SJSA1 (cell line): ENCODE measurements around the gene PAN2. TPM values are rescaled to one million over a fixed set of nuclear protein-coding genes. Genes with fewer than 3 reads are reported as not detected.
A peak's percentile ranks its signal among the peaks of the same experiment; 100 is the strongest.
"Not testable (repeated sequence)": the region's sequence is repeated elsewhere in the genome, so short reads cannot be mapped to it uniquely, and the experiment has no call there.

Source experiments
- DNase-seq, 2 experiments: peaks; one replicate each; pipeline ENCODE4 v3.0.0-alpha.2; 2015 to 2020; ENCODE audit warnings: low spot score in 2 of 2, low read depth in 1 of 2
- H3K27ac ChIP-seq: fragments of 250-450 bp; sonication (Bioruptor Pico); 2 replicates; pipeline ENCODE4 v1.5.1; 2020; ENCODE audit warnings: mild to moderate bottlenecking, moderate library complexity
- H3K27me3 ChIP-seq: fragments of 250-450 bp; sonication (Bioruptor Pico); replicated peaks from 2 replicates; pipeline ENCODE4 v1.5.1; 2020; ENCODE audit warnings: mild to moderate bottlenecking, moderate library complexity
- H3K36me3 ChIP-seq: fragments of 250-450 bp; sonication (Bioruptor Pico); 2 replicates; pipeline ENCODE4 v1.5.1; 2020; ENCODE audit warnings: mild to moderate bottlenecking
- H3K4me1 ChIP-seq: fragments of 250-450 bp; sonication (Bioruptor Pico); replicated peaks from 2 replicates; pipeline ENCODE4 v1.6.1; 2021; ENCODE audit warnings: mild to moderate bottlenecking
- H3K4me3 ChIP-seq: fragments of 250-450 bp; sonication (Bioruptor Pico); 2 replicates; pipeline ENCODE4 v1.5.1; 2020; ENCODE audit warnings: mild to moderate bottlenecking
- H3K9me3 ChIP-seq: fragments of 250-450 bp; sonication (Bioruptor Pico); replicated peaks from 2 replicates; pipeline ENCODE4 v1.5.1; 2020; ENCODE audit warnings: mild to moderate bottlenecking
- total RNA-seq: library from RNA; depleted of rRNA; stranded (reverse); fragments of >200 nt; shearing (Covaris generic); gene quantifications from 2 replicates; pipeline ENCODE4 v1.2.3, GENCODE V29; 2014

PAN2 gene
- total RNA-seq, 1 experiment from 2014 or later = 6.9 TPM

DNA sequence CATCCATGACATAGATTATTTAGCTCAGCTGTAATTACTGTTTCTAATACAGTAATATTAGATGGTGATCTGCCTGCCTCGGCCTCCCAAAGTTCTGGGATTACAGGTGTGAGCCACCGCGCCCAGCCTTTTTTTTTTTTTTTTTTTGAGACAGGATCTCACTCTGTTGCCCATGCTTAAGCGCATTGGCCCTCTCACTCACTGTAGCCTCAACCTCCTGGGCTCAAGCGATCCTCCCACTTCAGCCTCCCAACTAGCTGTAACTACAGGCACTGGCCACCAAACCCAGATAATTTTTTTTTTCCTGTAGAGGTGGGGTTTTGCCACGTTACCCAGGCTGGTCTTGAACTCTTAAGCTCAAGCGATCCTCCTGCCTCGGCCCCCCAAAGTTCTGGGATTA lies 1.7 kb upstream of the PAN2 start:
- not testable (repeated sequence) for DNase-seq, H3K9me3 ChIP-seq, H3K27ac ChIP-seq, H3K4me3 ChIP-seq, H3K36me3 ChIP-seq, H3K27me3 ChIP-seq
- peaks cover 14% of the 10 kb centered on the region for H3K4me1 ChIP-seq

DNA sequence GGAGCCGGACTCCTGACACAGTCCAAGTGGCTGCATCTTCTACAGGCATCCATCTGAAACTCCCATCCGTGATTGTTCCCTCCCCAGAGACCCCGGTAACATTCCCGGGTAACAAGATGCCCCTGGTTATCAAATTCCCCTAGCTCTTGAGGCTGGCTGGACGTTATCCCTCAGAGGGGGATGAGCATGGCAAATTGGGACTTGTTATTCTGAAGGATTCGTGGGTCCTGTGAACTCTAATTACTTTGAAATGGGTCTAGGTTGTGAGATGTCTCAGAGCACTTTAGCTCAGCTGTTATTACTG lies 642 bp upstream of the PAN2 start:
- no peak for DNase-seq
- H3K27ac ChIP-seq = peak overlapping the region; percentile 97

GRCh38 chr12:56333197-56333678 lies 562 bp downstream of the PAN2 start:
- no peak for DNase-seq
- Histone ChIP-seq H3K27ac (peak overlapping the region; percentile 97), H3K4me1 (peaks cover 14% of the 10 kb centered on the region), H3K9me3 (no peaks in the 10 kb centered on the region), H3K36me3 (no peaks in the 10 kb centered on the region), H3K4me3 (peak overlapping the region; percentile 47), H3K27me3 (no peaks in the 10 kb centered on the region)

More for the DNA sequence above, 642 bp upstream of the PAN2 start:
- Histone ChIP-seq H3K4me3 (peak overlapping the region; percentile 47), H3K9me3 (no peaks in the 10 kb centered on the region), H3K27me3 (no peaks in the 10 kb centered on the region), H3K4me1 (peaks cover 14% of the 10 kb centered on the region), H3K36me3 (no peaks in the 10 kb centered on the region)

GRCh38 chr12:56332512-56333196 lies 1.1 kb downstream of the PAN2 start:
- no peaks in the 10 kb centered on the region for H3K36me3 ChIP-seq
- no peaks in the 10 kb centered on the region for H3K9me3 ChIP-seq
- peaks cover 14% of the 10 kb centered on the region for H3K4me1 ChIP-seq
- peak overlapping the region; percentile 97 for H3K27ac ChIP-seq
- no peak for DNase-seq
- peak overlapping the region; percentile 47 for H3K4me3 ChIP-seq
- no peaks in the 10 kb centered on the region for H3K27me3 ChIP-seq

DNA sequence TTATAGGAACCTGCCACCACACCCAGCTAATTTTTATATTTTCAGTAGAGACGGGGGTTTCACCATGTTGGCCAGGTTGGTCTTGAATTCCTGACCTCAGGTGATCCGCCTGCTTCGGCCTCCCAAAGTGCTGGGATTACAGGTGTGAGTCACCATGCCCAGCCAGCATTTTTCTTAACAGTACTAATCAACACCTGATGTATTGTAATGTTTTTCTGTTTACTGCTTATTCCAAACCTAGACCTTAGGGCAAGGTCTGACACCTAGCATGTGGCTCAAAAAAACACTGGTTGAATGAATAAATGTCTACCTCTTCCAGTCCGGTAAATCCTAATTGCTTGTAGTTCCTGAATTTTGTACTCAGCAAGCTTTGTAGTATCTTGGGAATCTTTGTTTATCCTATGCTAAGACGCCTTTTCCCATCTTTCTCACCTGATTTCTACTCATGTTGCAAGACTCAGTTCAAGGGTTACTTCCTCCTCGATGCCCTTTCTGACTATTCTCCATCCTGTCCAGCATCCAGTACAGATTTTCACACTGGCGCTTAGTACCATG lies 2.8 kb downstream of the PAN2 start:
- Histone ChIP-seq H3K27ac (no peak overlapping the region), H3K36me3 (no peaks in the 10 kb centered on the region), H3K4me3 (no peak overlapping the region)

DNA sequence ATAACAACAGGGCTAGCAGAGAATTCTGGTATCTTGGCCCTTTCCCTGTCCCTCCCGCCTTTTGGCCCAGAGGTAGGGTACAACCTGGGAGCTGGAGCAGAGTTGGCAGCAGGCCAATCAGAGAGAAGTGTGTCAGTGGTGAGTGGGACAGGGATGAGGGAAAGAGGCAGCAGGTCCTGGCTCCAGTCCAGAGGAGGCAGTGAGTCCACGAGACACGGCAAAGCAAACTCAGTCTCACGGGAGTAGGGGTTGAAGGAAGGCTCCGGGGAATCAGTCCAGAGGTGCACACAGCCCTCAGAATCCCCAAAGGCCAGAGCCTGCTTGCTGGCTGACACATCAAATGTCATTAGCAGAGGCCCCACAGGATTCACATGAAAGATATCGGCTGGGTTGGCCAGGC lies 7.3 kb downstream of the PAN2 start:
- Histone ChIP-seq H3K27me3 (no peaks in the 10 kb centered on the region), H3K27ac (no peak overlapping the region), H3K36me3 (peaks cover 3% of the 10 kb centered on the region; the same call in 1 of the 2 replicates), H3K4me3 (no peak overlapping the region), H3K4me1 (no peaks in the 10 kb centered on the region), H3K9me3 (no peaks in the 10 kb centered on the region)
- no peak for DNase-seq

More for the DNA sequence above, 2.8 kb downstream of the PAN2 start:
- H3K4me1 ChIP-seq = peaks cover 14% of the 10 kb centered on the region
- H3K27me3 ChIP-seq = no peaks in the 10 kb centered on the region
- DNase-seq = no peak
- no peaks in the 10 kb centered on the region for H3K9me3 ChIP-seq

DNA sequence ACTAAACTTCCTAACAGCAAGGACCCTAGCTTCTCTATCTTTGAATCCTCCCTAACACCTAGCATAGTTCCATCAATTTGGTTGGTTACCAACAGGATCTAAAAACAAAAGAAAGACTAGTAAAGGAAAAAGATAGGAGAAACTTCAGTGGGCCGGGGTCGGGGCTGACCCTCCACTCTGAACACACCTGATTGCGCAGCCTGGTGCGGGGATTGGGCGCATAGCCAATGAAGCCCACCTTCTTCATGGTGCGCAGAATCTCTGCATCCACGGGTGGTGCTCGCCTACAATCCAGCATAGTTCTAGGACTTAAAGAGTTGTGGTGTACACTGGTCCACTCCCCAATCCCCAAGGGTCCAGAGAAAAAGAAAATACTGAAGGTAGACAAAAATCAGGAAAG lies 7.7 kb downstream of the PAN2 start:
- H3K9me3 ChIP-seq = no peaks in the 10 kb centered on the region
- no peaks in the 10 kb centered on the region for H3K4me1 ChIP-seq
- H3K27me3 ChIP-seq = no peaks in the 10 kb centered on the region
- no peak overlapping the region for H3K27ac ChIP-seq
- H3K4me3 ChIP-seq = no peak overlapping the region
- no peak for DNase-seq
- H3K36me3 ChIP-seq = peaks cover 3% of the 10 kb centered on the region; the same call in 1 of the 2 replicates

DNA sequence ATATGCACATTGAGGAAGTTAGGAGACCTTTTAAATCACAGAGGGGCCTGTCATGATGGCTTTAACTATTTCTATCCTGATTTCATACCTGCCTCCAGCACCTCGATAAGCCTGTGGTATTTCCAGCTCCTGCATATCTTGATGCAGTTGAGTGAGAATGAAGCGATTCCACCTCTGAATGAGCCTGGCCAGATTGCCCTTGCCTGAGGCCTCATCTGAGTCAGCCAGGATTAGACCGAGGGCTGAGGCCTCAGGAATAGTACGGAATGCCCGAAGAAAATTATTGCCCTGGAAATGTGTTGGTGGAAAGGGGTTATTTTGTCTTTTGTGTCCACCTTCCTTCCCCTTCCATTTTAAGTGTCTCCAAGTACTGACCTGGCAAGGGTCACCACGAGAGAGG lies 9.6 kb downstream of the PAN2 start:
- no peaks in the 10 kb centered on the region for H3K27me3 ChIP-seq
- H3K27ac ChIP-seq = no peak overlapping the region
- no peaks in the 10 kb centered on the region for H3K9me3 ChIP-seq
- no peaks in the 10 kb centered on the region for H3K4me1 ChIP-seq
- H3K36me3 ChIP-seq = peaks cover 3% of the 10 kb centered on the region
- H3K4me3 ChIP-seq = no peak overlapping the region
- no peak for DNase-seq

GRCh38 chr12:56321610-56322009 lies 12.2 kb downstream of the PAN2 start:
- DNase-seq, H3K27me3 ChIP-seq, H3K9me3 ChIP-seq, H3K4me1 ChIP-seq, H3K27ac ChIP-seq, H3K4me3 ChIP-seq, H3K36me3 ChIP-seq: not testable (repeated sequence)

DNA sequence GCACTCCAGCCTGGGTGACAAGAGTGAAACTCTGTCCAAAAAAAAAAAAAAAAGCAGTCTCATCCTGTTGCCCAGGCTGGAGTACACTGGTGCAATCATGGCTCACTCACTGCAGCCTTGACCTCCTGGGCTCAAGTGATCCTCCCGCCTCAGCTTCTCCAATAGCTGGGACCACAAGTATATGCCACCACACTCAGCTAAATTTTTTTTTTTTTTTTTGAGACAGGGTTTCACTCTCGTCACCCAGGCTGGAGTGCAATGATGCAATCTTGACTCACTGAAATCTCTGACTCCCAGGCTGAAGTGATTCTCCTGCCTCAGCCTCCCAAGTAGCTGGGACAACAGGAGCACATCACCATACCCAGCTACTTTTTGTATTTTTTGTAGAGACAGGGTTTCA lies 12.8 kb downstream of the PAN2 start:
- Histone ChIP-seq H3K27ac (no peak overlapping the region), H3K36me3 (peaks cover 3% of the 10 kb centered on the region), H3K4me1 (0 out of 2 replicates have a peak, but pooled peaks cover 3% of the 10 kb centered on the region), H3K27me3 (no peaks in the 10 kb centered on the region), H3K4me3 (no peak overlapping the region), H3K9me3 (no peaks in the 10 kb centered on the region)
- DNase-seq = no peak

DNA sequence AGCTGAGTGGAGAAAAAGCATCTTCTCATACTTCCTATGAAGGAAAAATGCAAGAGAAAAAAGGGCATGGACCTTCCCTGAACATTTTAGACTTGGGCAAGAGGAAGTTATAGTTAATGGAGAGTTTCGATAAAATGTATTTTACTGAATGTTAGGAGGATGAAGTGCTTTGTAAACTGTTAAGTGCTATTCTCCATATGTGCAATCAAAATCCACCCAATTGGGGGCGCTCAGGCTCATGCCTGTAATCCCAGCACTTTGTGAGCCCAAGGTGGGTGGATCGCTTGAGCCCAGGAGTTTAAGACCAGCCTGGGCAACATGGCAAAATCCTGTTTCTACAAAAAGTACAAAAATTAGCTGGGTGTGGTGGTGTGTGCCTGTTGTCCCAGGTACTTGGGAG lies 16.1 kb downstream of the PAN2 start:
- Histone ChIP-seq H3K4me1 (peaks cover 10% of the 10 kb centered on the region), H3K36me3 (peaks cover 21% of the 10 kb centered on the region), H3K4me3 (no peak overlapping the region), H3K9me3 (no peaks in the 10 kb centered on the region), H3K27me3 (no peaks in the 10 kb centered on the region), H3K27ac (no peak overlapping the region)
- no peak for DNase-seq

DNA sequence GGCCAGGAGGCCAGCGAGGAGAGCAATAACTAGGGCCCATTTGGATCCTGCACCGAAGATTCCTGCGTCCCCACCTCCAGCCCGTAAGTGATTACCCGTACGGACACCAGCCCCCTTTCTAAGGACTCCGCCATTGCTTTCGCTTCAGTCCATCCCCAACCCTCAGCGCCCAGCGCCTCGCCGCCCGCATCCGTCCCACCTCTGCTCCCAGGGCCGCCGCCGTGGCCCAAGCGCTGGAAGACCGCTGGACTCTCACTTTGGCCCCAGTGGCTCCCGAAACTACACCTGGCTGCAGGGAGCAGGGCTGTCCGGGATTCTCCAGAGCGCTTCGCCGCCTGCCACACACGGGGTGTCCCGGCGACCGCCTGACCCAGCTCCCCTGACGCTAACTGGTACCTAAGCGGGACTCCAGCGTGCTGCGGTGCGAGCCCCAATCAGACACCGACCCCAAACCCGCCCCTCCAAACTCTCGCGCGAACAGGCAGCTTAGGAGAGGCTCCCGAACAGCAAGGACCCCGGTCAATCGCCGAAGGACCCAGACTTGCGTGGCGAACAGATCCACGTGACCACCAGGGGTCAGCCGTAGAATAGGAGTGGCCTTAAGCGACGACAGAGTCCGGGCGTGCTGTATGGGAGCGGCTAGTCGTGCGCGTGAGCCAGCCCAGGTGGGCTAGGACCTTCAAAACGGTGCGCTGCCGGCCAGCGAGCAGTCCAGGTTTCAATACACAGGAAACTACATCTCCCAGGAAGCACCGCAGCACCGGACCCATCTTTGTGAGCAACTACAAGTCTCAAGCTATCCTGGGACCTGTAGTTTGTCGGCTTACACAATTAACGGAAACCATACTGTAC lies 18.0 kb downstream of the PAN2 start, which contains the start of gene CNPY2:
Gene CNPY2, minus strand, starts transcription at position 367 of the 852 bp plus-strand sequence. CDS start 771 bp downstream, outside the sequence.
- Histone ChIP-seq H3K4me3 (peak within 1 kb of the TSS; percentile 67), H3K9me3 (no peaks in the 10 kb centered on the region), H3K4me1 (peaks cover 10% of the 10 kb centered on the region), H3K36me3 (peaks cover 29% of the 10 kb centered on the region), H3K27ac (peak within 1 kb of the TSS; percentile 65), H3K27me3 (no peaks in the 10 kb centered on the region)
- DNase-seq = peak; percentile 97

DNA sequence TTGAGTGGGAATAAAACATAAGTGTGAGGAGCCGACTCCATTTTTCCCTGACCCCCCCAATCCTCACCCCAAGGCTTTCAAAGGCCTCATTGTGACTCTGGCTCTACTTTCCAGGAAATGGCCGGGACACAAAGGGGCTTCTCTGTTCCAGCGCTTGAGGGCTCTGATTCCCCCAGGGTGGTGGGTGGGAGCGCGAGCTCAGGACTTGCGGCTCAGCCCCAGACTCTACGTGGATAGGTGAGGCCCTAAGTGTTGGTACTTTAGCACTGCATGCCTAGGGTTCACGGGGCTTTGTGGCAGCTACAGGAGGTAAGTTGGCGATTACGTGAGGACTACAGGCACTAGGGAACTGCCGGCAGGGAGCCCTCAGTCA lies 18.6 kb downstream of the PAN2 start:
- Histone ChIP-seq H3K4me1 (peaks cover 10% of the 10 kb centered on the region), H3K4me3 (peak overlapping the region; percentile 67), H3K9me3 (no peaks in the 10 kb centered on the region), H3K27me3 (no peaks in the 10 kb centered on the region), H3K27ac (peak overlapping the region; percentile 65), H3K36me3 (peaks cover 35% of the 10 kb centered on the region)
- no peak for DNase-seq

GRCh38 chr12:56311003-56311402 lies 22.8 kb downstream of the PAN2 start:
- DNase-seq = no peak
- no peaks in the 10 kb centered on the region for H3K9me3 ChIP-seq
- peaks cover 64% of the 10 kb centered on the region for H3K36me3 ChIP-seq
- H3K4me3 ChIP-seq = no peak overlapping the region
- H3K27me3 ChIP-seq = no peaks in the 10 kb centered on the region
- H3K4me1 ChIP-seq = peaks cover 7% of the 10 kb centered on the region
- H3K27ac ChIP-seq = no peak overlapping the region
